Right lobe of liver (tissue), 6 donors: Measurements from ENCODE around the gene CRTC1. TPM values are rescaled to one million over a fixed set of nuclear protein-coding genes. Genes with fewer than 3 reads are reported as not detected.
"Not testable (repeated sequence)": the region's sequence is repeated elsewhere in the genome, so short reads cannot be mapped to it uniquely, and the experiment has no call there.

Experiments
- ATAC-seq, 4 donors: fragments of 200-7000 bp; cut with Tn5 transposase; one replicate each; pipeline ENCODE4 v1.9.1; 2020; ENCODE audit warnings: mild to moderate bottlenecking in 4 of 4, moderate library complexity in 4 of 4
- DNase-seq, 3 donors: peaks; one replicate each; pipeline ENCODE4 v3.0.0-alpha.2; 2020
- H3K27ac ChIP-seq, 3 donors: fragments of 200-600 bp; one replicate each; pipeline ENCODE4 v1.8.0; 2022
- H3K27me3 ChIP-seq, 2 donors: fragments of 200-600 bp; one replicate each; pipeline ENCODE4 v1.8.0; 2022
- H3K36me3 ChIP-seq, 4 donors: fragments of 200-600 bp; sonication (generic) in 1 of 4; one replicate each; pipeline versions ENCODE4 v1.5.1 to v1.8.0; 2017 to 2022; ENCODE audit warnings: control low read depth in 1 of 4
- H3K4me1 ChIP-seq, 4 donors: fragments of 200-600 bp; sonication (generic) in 1 of 4; one replicate each; pipeline versions ENCODE4 v1.5.1 to v1.8.0; 2017 to 2022; ENCODE audit warnings: control low read depth in 1 of 4
- H3K4me3 ChIP-seq, 3 donors: fragments of 200-600 bp; one replicate each; pipeline ENCODE4 v1.8.0; 2022
- H3K9me3 ChIP-seq, 4 donors: fragments of 200-600 bp; sonication (generic) in 1 of 4; one replicate each; pipeline versions ENCODE4 v1.5.1 to v1.8.0; 2017 to 2022; ENCODE audit warnings: control low read depth in 1 of 4
- POLR2A ChIP-seq: fragments of 450-650 bp; IDR thresholded peaks from one replicate; pipeline ENCODE4 v1.6.1; 2017; ENCODE audit warnings: antibody characterized with exemption, mild to moderate bottlenecking
- WGBS: methylation state at CpG from one replicate; pipeline ENCODE4 v1.1.6; 2018; ENCODE audit warnings: low coverage, low lambda C conversion rate; ENCODE audit not compliant: insufficient coverage; ENCODE audit errors: missing lambda C conversion rate; 5-methylcytosine and 5-hydroxymethylcytosine counted together
- intact Hi-C, 2 donors: fragments of 100-400 bp; cut with DNase I; formaldehyde crosslinking; loops; one replicate each; pipeline versions ENCODE4 v1.11.2 to v1.14.1; 2022
- total RNA-seq, 6 experiments: library from RNA; depleted of rRNA in 2 of 6; stranded (reverse); fragments of >200 nt in 2 of 6; fragmentation: NEBNext Ultra II Directional in 3 of 6; extraction: Animal tissue kit (Norgen Biotek cat#: 25700) in 3 of 6; gene quantifications; one replicate each; pipeline versions ENCODE4 v1.1.0 to v1.2.4, GENCODE V29; 2016 to 2023
- TF ChIP-seq, protein P1 (sequence below), 4 donors: fragments of 200-600 bp in 3 of 4; fragments of 450-650 bp in 1 of 4; IDR thresholded peaks; one replicate each; pipeline versions ENCODE4 v1.5.1 to v1.8.0; 2016 to 2022; ENCODE audit warnings: antibody characterized with exemption in 4 of 4, mild to moderate bottlenecking in 2 of 4
- donor health status: DM: no; HTN: yes; CAD: no.
- donor health status: DM: no; HTN: no; CAD: no.
- donor health status: DM: no; HTN: no; CAD: no.
- donor health status: DM: no; HTN: yes; CAD: no.
- donor health status: DM: no; HTN: yes; CAD: no.

The CRTC1 gene
- total RNA-seq, 6 experiments from 2014 or later = 1.7 to 7.2 (median 4.9) TPM

DNA sequence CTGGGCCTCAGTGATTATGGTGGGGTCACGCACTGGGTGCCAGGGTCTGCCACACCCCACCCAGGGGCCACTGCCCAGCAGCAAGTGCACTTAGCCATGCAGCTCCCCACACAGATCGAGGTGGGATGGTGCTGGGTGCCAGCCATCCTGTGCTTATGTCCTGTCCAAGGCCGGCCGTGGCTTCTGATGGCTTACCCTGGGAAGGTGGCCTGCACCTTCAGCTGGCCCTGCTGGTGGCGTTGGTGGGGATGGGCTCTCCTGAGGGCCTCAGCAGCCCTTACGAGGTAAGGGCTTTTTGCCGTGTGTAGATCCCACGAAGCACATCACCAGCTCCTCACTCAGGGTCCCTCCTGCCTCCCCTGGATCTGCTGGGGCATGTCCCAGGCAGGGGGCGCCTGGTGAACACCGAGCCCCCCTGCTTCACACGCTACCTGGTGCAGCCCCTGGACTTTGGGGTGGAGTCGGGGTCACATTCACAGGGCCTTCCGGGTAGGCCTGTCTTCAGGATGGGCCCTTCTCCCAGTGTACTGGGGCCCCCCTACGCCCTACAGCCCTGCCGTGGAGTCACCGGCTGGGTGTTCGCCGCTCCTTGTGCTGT, 46.6 kb downstream of the CRTC1 start:
- no peak overlapping the region for H3K27ac ChIP-seq
- no peak for ATAC-seq

GRCh38 chr19:18730885-18731513, 47.5 kb downstream of the CRTC1 start:
- intact Hi-C loops = no loop called here
- Histone ChIP-seq H3K36me3 (no peaks in the 10 kb centered on the region), H3K9me3 (no peaks in the 10 kb centered on the region), H3K4me3 (no peak overlapping the region), H3K27me3 (no peaks in the 10 kb centered on the region), H3K4me1 (no peaks in the 10 kb centered on the region), H3K27ac (no peak overlapping the region)
- TF ChIP-seq, protein P1, sequence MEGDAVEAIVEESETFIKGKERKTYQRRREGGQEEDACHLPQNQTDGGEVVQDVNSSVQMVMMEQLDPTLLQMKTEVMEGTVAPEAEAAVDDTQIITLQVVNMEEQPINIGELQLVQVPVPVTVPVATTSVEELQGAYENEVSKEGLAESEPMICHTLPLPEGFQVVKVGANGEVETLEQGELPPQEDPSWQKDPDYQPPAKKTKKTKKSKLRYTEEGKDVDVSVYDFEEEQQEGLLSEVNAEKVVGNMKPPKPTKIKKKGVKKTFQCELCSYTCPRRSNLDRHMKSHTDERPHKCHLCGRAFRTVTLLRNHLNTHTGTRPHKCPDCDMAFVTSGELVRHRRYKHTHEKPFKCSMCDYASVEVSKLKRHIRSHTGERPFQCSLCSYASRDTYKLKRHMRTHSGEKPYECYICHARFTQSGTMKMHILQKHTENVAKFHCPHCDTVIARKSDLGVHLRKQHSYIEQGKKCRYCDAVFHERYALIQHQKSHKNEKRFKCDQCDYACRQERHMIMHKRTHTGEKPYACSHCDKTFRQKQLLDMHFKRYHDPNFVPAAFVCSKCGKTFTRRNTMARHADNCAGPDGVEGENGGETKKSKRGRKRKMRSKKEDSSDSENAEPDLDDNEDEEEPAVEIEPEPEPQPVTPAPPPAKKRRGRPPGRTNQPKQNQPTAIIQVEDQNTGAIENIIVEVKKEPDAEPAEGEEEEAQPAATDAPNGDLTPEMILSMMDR (IDR thresholded peaks at IDR 0.05) = no peak
- TF ChIP-seq POLR2A = no peak
- DNase-seq = no peak
- no peak for ATAC-seq
- WGBS = 94% methylated on average over 3 of the region's 11 CpGs

More for the DNA sequence above, 46.6 kb downstream of the CRTC1 start:
- TF ChIP-seq, protein P1 (IDR thresholded peaks at IDR 0.05) = no peak
- no peak for TF ChIP-seq POLR2A
- no peak for DNase-seq
- Histone ChIP-seq H3K9me3 (no peaks in the 10 kb centered on the region), H3K4me1 (no peaks in the 10 kb centered on the region), H3K27me3 (no peaks in the 10 kb centered on the region), H3K4me3 (no peak overlapping the region), H3K36me3 (no peaks in the 10 kb centered on the region)
- WGBS = 100% methylated on average over 1 of the region's 18 CpGs
- intact Hi-C loops = no loop called here

GRCh38 chr19:18731562-18732008, 48.1 kb downstream of the CRTC1 start:
- Histone ChIP-seq H3K4me1 (no peaks in the 10 kb centered on the region), H3K27ac (no peak overlapping the region), H3K27me3 (no peaks in the 10 kb centered on the region), H3K4me3 (no peak overlapping the region), H3K36me3 (no peaks in the 10 kb centered on the region), H3K9me3 (no peaks in the 10 kb centered on the region)
- ATAC-seq (peak in 1 of 4 donors; percentile 37), DNase-seq (no peak)
- TF ChIP-seq, protein P1 (IDR thresholded peaks at IDR 0.05) = no peak
- TF ChIP-seq POLR2A = no peak
- intact Hi-C loops = no loop called here
- WGBS = 41% methylated on average over 10 of the region's 15 CpGs

- H3K4me3 ChIP-seq = no peak overlapping the region
- H3K36me3 ChIP-seq = no peaks in the 10 kb centered on the region
- intact Hi-C loops = no loop called here
- H3K27me3 ChIP-seq = no peaks in the 10 kb centered on the region
- DNase-seq (no peak), ATAC-seq (no peak)
- TF ChIP-seq, protein P1 (IDR thresholded peaks at IDR 0.05) = no peak
- TF ChIP-seq POLR2A = no peak
- WGBS = 60% methylated on average over 1 of the region's 11 CpGs
- no peak overlapping the region for H3K27ac ChIP-seq
- no peaks in the 10 kb centered on the region for H3K9me3 ChIP-seq
- peaks cover 0 to 6% (median 0%) of the 10 kb centered on the region in 4 donors for H3K4me1 ChIP-seq
Observed at GRCh38 chr19:18733196-18733647, 49.7 kb downstream of the CRTC1 start.

GRCh38 chr19:18733762-18734332, 50.4 kb downstream of the CRTC1 start:
- H3K27ac ChIP-seq, ATAC-seq, H3K9me3 ChIP-seq, DNase-seq, H3K4me1 ChIP-seq, H3K36me3 ChIP-seq, H3K27me3 ChIP-seq, intact Hi-C loops, H3K4me3 ChIP-seq: not testable (repeated sequence)
- WGBS = 76% methylated on average over 5 of the region's 11 CpGs
